Measurements from ENCODE around the gene NEK7. TPM values are rescaled to one million over a fixed set of nuclear protein-coding genes. Genes with fewer than 3 reads are reported as not detected.

Gene NEK7
- total RNA-seq, 1 donor from 2014 or later: 34.7 TPM

GRCh38 chr1:198121056-198121826, 35.6 kb upstream of the NEK7 start:
- Histone ChIP-seq H3K27ac (no peak overlapping the region), H3K4me3 (no peak overlapping the region), H3K4me2 (no peak overlapping the region), H3K9me3 (ENCODE audit: low read depth) (no peaks in the 10 kb centered on the region), H3K9ac (no peak overlapping the region), H2AFZ (replicated peaks) (no peak overlapping the region), H3K36me3 (no peaks in the 10 kb centered on the region), H3K4me1 (no peaks in the 10 kb centered on the region), H3K27me3 (no peaks in the 10 kb centered on the region), H4K20me1 (ENCODE audit: low read depth) (no peaks in the 10 kb centered on the region), H3F3A (ENCODE audit: low read depth) (no peaks in the 10 kb centered on the region), H3K79me2 (ENCODE audit: low read depth) (no peaks in the 10 kb centered on the region)
- no peak overlapping the region for H3K27ac Mint-ChIP-seq
- no peaks in the 10 kb centered on the region for H3K27me3 Mint-ChIP-seq (ENCODE audit: insufficient read depth, low read depth)
- H3K4me3 Mint-ChIP-seq: no peak overlapping the region
- TF ChIP-seq, protein P1, sequence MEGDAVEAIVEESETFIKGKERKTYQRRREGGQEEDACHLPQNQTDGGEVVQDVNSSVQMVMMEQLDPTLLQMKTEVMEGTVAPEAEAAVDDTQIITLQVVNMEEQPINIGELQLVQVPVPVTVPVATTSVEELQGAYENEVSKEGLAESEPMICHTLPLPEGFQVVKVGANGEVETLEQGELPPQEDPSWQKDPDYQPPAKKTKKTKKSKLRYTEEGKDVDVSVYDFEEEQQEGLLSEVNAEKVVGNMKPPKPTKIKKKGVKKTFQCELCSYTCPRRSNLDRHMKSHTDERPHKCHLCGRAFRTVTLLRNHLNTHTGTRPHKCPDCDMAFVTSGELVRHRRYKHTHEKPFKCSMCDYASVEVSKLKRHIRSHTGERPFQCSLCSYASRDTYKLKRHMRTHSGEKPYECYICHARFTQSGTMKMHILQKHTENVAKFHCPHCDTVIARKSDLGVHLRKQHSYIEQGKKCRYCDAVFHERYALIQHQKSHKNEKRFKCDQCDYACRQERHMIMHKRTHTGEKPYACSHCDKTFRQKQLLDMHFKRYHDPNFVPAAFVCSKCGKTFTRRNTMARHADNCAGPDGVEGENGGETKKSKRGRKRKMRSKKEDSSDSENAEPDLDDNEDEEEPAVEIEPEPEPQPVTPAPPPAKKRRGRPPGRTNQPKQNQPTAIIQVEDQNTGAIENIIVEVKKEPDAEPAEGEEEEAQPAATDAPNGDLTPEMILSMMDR (IDR thresholded peaks at IDR 0.05): no peak
- TF ChIP-seq EZH2 (IDR thresholded peaks at IDR 0.05): no peak
- no peak for TF ChIP-seq EZH2phosphoT487 (IDR thresholded peaks at IDR 0.05)
- H3K9me3 Mint-ChIP-seq: no peaks in the 10 kb centered on the region
- no peak for DNase-seq (ENCODE audit: low spot score)
- H3K36me3 Mint-ChIP-seq: no peaks in the 10 kb centered on the region
- no peaks in the 10 kb centered on the region for H3K4me1 Mint-ChIP-seq

GRCh38 chr1:198122693-198123092, 34.1 kb upstream of the NEK7 start:
- Histone ChIP-seq H3K4me2 (no peak overlapping the region), H2AFZ (replicated peaks) (no peak overlapping the region), H3K79me2 (ENCODE audit: low read depth) (no peaks in the 10 kb centered on the region), H3K27me3 (no peaks in the 10 kb centered on the region), H4K20me1 (ENCODE audit: low read depth) (no peaks in the 10 kb centered on the region), H3K4me1 (no peaks in the 10 kb centered on the region), H3K4me3 (no peak overlapping the region), H3K9me3 (ENCODE audit: low read depth) (no peaks in the 10 kb centered on the region), H3K36me3 (no peaks in the 10 kb centered on the region), H3K9ac (no peak overlapping the region), H3K27ac (no peak overlapping the region), H3F3A (ENCODE audit: low read depth) (no peaks in the 10 kb centered on the region)
- no peaks in the 10 kb centered on the region for H3K4me1 Mint-ChIP-seq
- H3K9me3 Mint-ChIP-seq: no peaks in the 10 kb centered on the region
- TF ChIP-seq EZH2 (IDR thresholded peaks at IDR 0.05): no peak
- TF ChIP-seq, protein P1 (IDR thresholded peaks at IDR 0.05): no peak
- TF ChIP-seq EZH2phosphoT487 (IDR thresholded peaks at IDR 0.05): no peak
- DNase-seq (ENCODE audit: low spot score): no peak
- no peak overlapping the region for H3K27ac Mint-ChIP-seq
- H3K36me3 Mint-ChIP-seq: no peaks in the 10 kb centered on the region
- no peak overlapping the region for H3K4me3 Mint-ChIP-seq
- no peaks in the 10 kb centered on the region for H3K27me3 Mint-ChIP-seq (ENCODE audit: insufficient read depth, low read depth)

DNA sequence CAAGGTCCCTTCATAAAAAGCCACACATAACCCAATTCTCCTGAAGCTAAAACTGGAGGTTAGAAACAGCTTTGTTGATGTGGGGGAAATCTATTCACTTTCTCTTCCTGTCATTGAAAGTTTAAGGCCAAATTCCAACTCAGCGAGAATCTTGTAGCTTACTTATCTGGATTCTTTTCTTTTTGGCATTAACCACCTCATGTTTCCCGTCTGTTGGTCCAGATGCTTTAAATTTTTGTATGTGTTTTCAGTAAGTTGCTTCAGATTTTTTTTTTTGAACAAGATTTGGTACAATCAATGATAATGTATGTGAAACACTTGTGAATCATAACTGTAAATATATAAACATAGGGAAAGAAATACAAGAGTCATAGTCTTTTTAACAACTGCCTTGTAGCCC, 33.7 kb upstream of the NEK7 start:
- no peak for TF ChIP-seq EZH2 (IDR thresholded peaks at IDR 0.05)
- TF ChIP-seq EZH2phosphoT487 (IDR thresholded peaks at IDR 0.05): no peak
- TF ChIP-seq, protein P1 (IDR thresholded peaks at IDR 0.05): no peak
- no peaks in the 10 kb centered on the region for H3K36me3 Mint-ChIP-seq
- Histone ChIP-seq H3K4me2 (no peak overlapping the region), H3K79me2 (ENCODE audit: low read depth) (no peaks in the 10 kb centered on the region), H3K4me3 (no peak overlapping the region), H4K20me1 (ENCODE audit: low read depth) (no peaks in the 10 kb centered on the region), H3K27ac (no peak overlapping the region), H3K36me3 (no peaks in the 10 kb centered on the region), H3K4me1 (no peaks in the 10 kb centered on the region), H2AFZ (replicated peaks) (no peak overlapping the region), H3K27me3 (no peaks in the 10 kb centered on the region), H3F3A (ENCODE audit: low read depth) (no peaks in the 10 kb centered on the region), H3K9ac (no peak overlapping the region), H3K9me3 (ENCODE audit: low read depth) (no peaks in the 10 kb centered on the region)
- no peaks in the 10 kb centered on the region for H3K4me1 Mint-ChIP-seq
- DNase-seq (ENCODE audit: low spot score): no peak
- no peaks in the 10 kb centered on the region for H3K9me3 Mint-ChIP-seq
- H3K4me3 Mint-ChIP-seq: no peak overlapping the region
- no peak overlapping the region for H3K27ac Mint-ChIP-seq
- H3K27me3 Mint-ChIP-seq (ENCODE audit: insufficient read depth, low read depth): no peaks in the 10 kb centered on the region
